Lower lobe of right lung (tissue), 2 donors: ENCODE data around the gene SPINK8. TPM values are rescaled to one million over a fixed set of nuclear protein-coding genes. Genes with fewer than 3 reads are reported as not detected.

ENCODE experiments used
- ATAC-seq, 2 donors: fragments of 200-7000 bp; cut with Tn5 transposase; one replicate each; pipeline ENCODE4 v1.9.1; 2020 to 2022; ENCODE audit warnings: mild to moderate bottlenecking in 2 of 2, moderate library complexity in 2 of 2
- DNase-seq: peaks from one replicate; pipeline ENCODE4 v3.0.0-alpha.2; 2020
- H3K27ac ChIP-seq: fragments of 200-600 bp; one replicate; pipeline ENCODE4 v1.8.0; 2022
- H3K27me3 ChIP-seq: fragments of 200-600 bp; one replicate; pipeline ENCODE4 v1.8.0; 2022; ENCODE audit warnings: low read depth
- H3K36me3 ChIP-seq: fragments of 200-600 bp; one replicate; pipeline ENCODE4 v1.8.0; 2022; ENCODE audit warnings: mild to moderate bottlenecking
- H3K4me1 ChIP-seq: fragments of 200-600 bp; one replicate; pipeline ENCODE4 v1.8.0; 2022
- H3K4me3 ChIP-seq: fragments of 200-600 bp; one replicate; pipeline ENCODE4 v1.8.0; 2022; ENCODE audit warnings: mild to moderate bottlenecking
- H3K9me3 ChIP-seq: fragments of 200-600 bp; one replicate; pipeline ENCODE4 v1.8.0; 2022
- CTCF ChIP-seq: fragments of 200-600 bp; IDR thresholded peaks from one replicate; pipeline ENCODE4 v1.8.0; 2022; ENCODE audit warnings: antibody characterized with exemption, mild to moderate bottlenecking
- intact Hi-C: fragments of 100-400 bp; cut with DNase I; formaldehyde crosslinking; loops from one replicate; pipeline ENCODE4 v1.11.0; 2022
- total RNA-seq: library from RNA; stranded (reverse); fragmentation: NEBNext Ultra II Directional; extraction: Animal tissue kit (Norgen Biotek cat#: 25700); gene quantifications from one replicate; pipeline ENCODE4 v1.2.1, GENCODE V29; 2021
- donor health status: DM: no; HTN: yes; CAD: no; lungs with severe emphysema.

The SPINK8 gene
- total RNA-seq, 1 donor from 2014 or later, result not detected

GRCh38 chr3:48301800-48302166 is 31.7 kb downstream of the SPINK8 start:
- ATAC-seq (peak; percentile 54), DNase-seq (peak; percentile 48)
- no peaks in the 10 kb centered on the region for H3K27me3 ChIP-seq
- peak overlapping the region; percentile 98 for H3K27ac ChIP-seq
- peak overlapping the region; percentile 97 for H3K4me3 ChIP-seq
- no peaks in the 10 kb centered on the region for H3K9me3 ChIP-seq
- peaks cover 46% of the 10 kb centered on the region for H3K4me1 ChIP-seq
- TF ChIP-seq CTCF, result no peak
- H3K36me3 ChIP-seq, result peaks cover 16% of the 10 kb centered on the region
- intact Hi-C loops, result no loop called here

- H3K27ac ChIP-seq, result peak within 1 kb of the TSS; percentile 98
- H3K27me3 ChIP-seq, result no peaks in the 10 kb centered on the region
- ATAC-seq, result peak; percentile 98 to 99
- H3K9me3 ChIP-seq, result no peaks in the 10 kb centered on the region
- H3K36me3 ChIP-seq, result peaks cover 22% of the 10 kb centered on the region
- TF ChIP-seq CTCF, result no peak
- DNase-seq, result peak; percentile 96
- H3K4me3 ChIP-seq, result peak within 1 kb of the TSS; percentile 97
- peaks cover 49% of the 10 kb centered on the region for H3K4me1 ChIP-seq
- intact Hi-C loops, result no loop called here
Measured at GRCh38 chr3:48301020-48301799, 32.3 kb downstream of the SPINK8 start, which contains the start of gene NME6. Gene NME6, minus strand, starts transcription at chr3:48301367.

GRCh38 chr3:48299746-48300712 is 33.4 kb downstream of the SPINK8 start:
- intact Hi-C loops, result no loop called here
- H3K27ac ChIP-seq, result peak overlapping the region; percentile 98
- no peak for TF ChIP-seq CTCF
- H3K4me3 ChIP-seq, result peak overlapping the region; percentile 97
- H3K27me3 ChIP-seq, result no peaks in the 10 kb centered on the region
- DNase-seq (no peak), ATAC-seq (no peak)
- peaks cover 49% of the 10 kb centered on the region for H3K4me1 ChIP-seq
- no peaks in the 10 kb centered on the region for H3K9me3 ChIP-seq
- peaks cover 33% of the 10 kb centered on the region for H3K36me3 ChIP-seq

- DNase-seq (peak; percentile 45), ATAC-seq (peak; percentile 27 to 35)
- peaks cover 61% of the 10 kb centered on the region for H3K36me3 ChIP-seq
Measured at GRCh38 chr3:48297111-48297810, 36.2 kb downstream of the SPINK8 start.

More at GRCh38 chr3:48297111-48297810, 36.2 kb downstream of the SPINK8 start:
- peak overlapping the region; percentile 53 for H3K27ac ChIP-seq
- H3K4me3 ChIP-seq, result no peak overlapping the region
- no peaks in the 10 kb centered on the region for H3K27me3 ChIP-seq
- intact Hi-C loops, result no loop called here
- H3K4me1 ChIP-seq, result peaks cover 47% of the 10 kb centered on the region
- TF ChIP-seq CTCF, result no peak
- no peaks in the 10 kb centered on the region for H3K9me3 ChIP-seq
